Body of pancreas (tissue), 4 donors: ENCODE data around the gene FUT9.

Experiments used
- POLR2A ChIP-seq, 3 donors: fragments of 450-650 bp; IDR thresholded peaks; one replicate each; pipeline ENCODE4 v1.6.1; 2016; ENCODE audit warnings: antibody characterized with exemption in 3 of 3, mild to moderate bottlenecking in 2 of 3
- TF ChIP-seq, protein P1 (sequence below), 7 experiments: fragments of 450-650 bp in 4 of 7; fragments of 200-600 bp in 3 of 7; sonication (generic) in 3 of 7; IDR thresholded peaks; one replicate each; pipeline ENCODE4 v1.5.1; 2016 to 2019; ENCODE audit warnings: antibody characterized with exemption in 7 of 7

DNA sequence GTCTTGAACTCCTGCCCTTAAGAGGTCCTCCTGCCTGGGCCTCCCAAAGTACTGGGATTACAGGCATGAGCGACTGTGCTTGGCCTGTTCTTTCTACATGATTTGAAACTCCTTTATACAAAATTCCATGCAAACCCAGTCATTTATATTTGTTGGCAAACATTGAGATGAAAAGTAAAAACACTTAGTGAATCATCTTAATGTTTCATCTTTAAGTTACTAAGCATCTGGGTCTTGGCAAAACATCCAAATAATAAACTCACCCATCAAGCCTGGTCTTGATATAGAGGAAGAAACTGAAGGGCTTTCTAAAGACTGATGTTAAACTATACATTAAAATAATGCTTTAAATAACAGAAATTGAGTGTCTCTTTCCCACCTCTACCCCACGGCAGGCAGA, 95.1 kb downstream of the FUT9 start:
- TF ChIP-seq, protein P1, sequence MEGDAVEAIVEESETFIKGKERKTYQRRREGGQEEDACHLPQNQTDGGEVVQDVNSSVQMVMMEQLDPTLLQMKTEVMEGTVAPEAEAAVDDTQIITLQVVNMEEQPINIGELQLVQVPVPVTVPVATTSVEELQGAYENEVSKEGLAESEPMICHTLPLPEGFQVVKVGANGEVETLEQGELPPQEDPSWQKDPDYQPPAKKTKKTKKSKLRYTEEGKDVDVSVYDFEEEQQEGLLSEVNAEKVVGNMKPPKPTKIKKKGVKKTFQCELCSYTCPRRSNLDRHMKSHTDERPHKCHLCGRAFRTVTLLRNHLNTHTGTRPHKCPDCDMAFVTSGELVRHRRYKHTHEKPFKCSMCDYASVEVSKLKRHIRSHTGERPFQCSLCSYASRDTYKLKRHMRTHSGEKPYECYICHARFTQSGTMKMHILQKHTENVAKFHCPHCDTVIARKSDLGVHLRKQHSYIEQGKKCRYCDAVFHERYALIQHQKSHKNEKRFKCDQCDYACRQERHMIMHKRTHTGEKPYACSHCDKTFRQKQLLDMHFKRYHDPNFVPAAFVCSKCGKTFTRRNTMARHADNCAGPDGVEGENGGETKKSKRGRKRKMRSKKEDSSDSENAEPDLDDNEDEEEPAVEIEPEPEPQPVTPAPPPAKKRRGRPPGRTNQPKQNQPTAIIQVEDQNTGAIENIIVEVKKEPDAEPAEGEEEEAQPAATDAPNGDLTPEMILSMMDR (IDR thresholded peaks at IDR 0.05): no peak
- no peak for TF ChIP-seq POLR2A (IDR thresholded peaks at IDR 0.05)
